Activated CD4-positive, alpha-beta T cell treated with anti-CD3 and anti-CD28 coated beads for 4 hours (primary cell): ENCODE results near the gene FRMD4A.

ENCODE experiments used
- DNase-seq, 2 donors: peaks; one replicate each; pipeline ENCODE4 v3.0.0-alpha.2; 2020

The FRMD4A gene

GRCh38 chr10:14340051-14340744, 9.5 kb upstream of the FRMD4A start:
- DNase-seq = no peak

- no peak for DNase-seq
Observed at GRCh38 chr10:14336736-14337135, 6.0 kb upstream of the FRMD4A start.

GRCh38 chr10:14334771-14335170, 4.0 kb upstream of the FRMD4A start:
- DNase-seq = no peak

GRCh38 chr10:14333606-14334005, 2.9 kb upstream of the FRMD4A start:
- DNase-seq = no peak

GRCh38 chr10:14332903-14333302, 2.2 kb upstream of the FRMD4A start:
- DNase-seq = no peak

GRCh38 chr10:14329746-14330173, 964 bp downstream of the FRMD4A start:
- DNase-seq = no peak

GRCh38 chr10:14328881-14329672, 1.6 kb downstream of the FRMD4A start:
- no peak for DNase-seq

- DNase-seq = no peak
Observed at GRCh38 chr10:14327527-14327926, 3.2 kb downstream of the FRMD4A start.

- no peak for DNase-seq
Observed at GRCh38 chr10:14326581-14326980, 4.1 kb downstream of the FRMD4A start.

- DNase-seq = peak; percentile 18 to 43
Observed at GRCh38 chr10:14325325-14325955, 5.3 kb downstream of the FRMD4A start.

- DNase-seq = no peak
Observed at GRCh38 chr10:14322526-14323188, 8.1 kb downstream of the FRMD4A start.

- DNase-seq = no peak
Observed at GRCh38 chr10:14318007-14318406, 12.7 kb downstream of the FRMD4A start.

- DNase-seq = no peak
Observed at GRCh38 chr10:14312014-14312413, 18.7 kb downstream of the FRMD4A start.

GRCh38 chr10:14311206-14311957, 19.3 kb downstream of the FRMD4A start:
- no peak for DNase-seq

- DNase-seq = no peak
Observed at GRCh38 chr10:14309593-14309992, 21.1 kb downstream of the FRMD4A start.

GRCh38 chr10:14306190-14306589, 24.5 kb downstream of the FRMD4A start:
- DNase-seq = no peak

- no peak for DNase-seq
Observed at GRCh38 chr10:14304046-14304445, 26.7 kb downstream of the FRMD4A start.

GRCh38 chr10:14302035-14302434, 28.7 kb downstream of the FRMD4A start:
- no peak for DNase-seq

GRCh38 chr10:14299556-14299955, 31.2 kb downstream of the FRMD4A start:
- DNase-seq = no peak

GRCh38 chr10:14296065-14296709, 34.5 kb downstream of the FRMD4A start:
- DNase-seq = no peak

- no peak for DNase-seq
Observed at GRCh38 chr10:14294347-14295059, 36.2 kb downstream of the FRMD4A start.
